ENCODE measurements around the gene CNDP1. TPM values are rescaled to one million over a fixed set of nuclear protein-coding genes. Genes with fewer than 3 reads are reported as not detected.

CNDP1 gene
- total RNA-seq, 1 donor from 2014 or later: not detected

DNA sequence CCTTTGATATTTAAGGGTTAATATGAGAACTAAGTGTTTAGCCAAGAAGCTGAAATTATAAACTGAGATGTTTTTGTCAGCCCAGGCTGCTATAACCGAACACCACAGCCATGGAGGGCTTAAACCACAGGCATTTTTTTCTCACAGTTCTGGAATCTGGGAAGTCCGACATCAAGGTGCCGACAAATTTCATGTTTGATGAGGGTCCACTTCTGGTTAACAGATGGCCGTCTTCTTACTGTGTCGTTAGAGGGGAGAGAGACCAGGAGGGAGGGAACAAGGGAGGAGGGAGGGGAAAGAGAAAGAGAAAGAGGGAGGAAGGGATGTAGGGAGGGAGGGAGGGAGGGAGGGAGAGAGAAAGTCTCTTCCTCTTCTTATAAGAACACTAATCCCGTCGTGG, 44.6 kb upstream of the CNDP1 start:
- no peak for DNase-seq (ENCODE audit: low spot score)
- H3K9me3 Mint-ChIP-seq (ENCODE audit: unreplicated experiment): no peaks in the 10 kb centered on the region
- H3K27me3 Mint-ChIP-seq (ENCODE audit: unreplicated experiment): no peaks in the 10 kb centered on the region
- peaks cover 3% of the 10 kb centered on the region for H3K4me1 Mint-ChIP-seq (ENCODE audit: unreplicated experiment)
- TF ChIP-seq, protein P1, sequence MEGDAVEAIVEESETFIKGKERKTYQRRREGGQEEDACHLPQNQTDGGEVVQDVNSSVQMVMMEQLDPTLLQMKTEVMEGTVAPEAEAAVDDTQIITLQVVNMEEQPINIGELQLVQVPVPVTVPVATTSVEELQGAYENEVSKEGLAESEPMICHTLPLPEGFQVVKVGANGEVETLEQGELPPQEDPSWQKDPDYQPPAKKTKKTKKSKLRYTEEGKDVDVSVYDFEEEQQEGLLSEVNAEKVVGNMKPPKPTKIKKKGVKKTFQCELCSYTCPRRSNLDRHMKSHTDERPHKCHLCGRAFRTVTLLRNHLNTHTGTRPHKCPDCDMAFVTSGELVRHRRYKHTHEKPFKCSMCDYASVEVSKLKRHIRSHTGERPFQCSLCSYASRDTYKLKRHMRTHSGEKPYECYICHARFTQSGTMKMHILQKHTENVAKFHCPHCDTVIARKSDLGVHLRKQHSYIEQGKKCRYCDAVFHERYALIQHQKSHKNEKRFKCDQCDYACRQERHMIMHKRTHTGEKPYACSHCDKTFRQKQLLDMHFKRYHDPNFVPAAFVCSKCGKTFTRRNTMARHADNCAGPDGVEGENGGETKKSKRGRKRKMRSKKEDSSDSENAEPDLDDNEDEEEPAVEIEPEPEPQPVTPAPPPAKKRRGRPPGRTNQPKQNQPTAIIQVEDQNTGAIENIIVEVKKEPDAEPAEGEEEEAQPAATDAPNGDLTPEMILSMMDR (IDR thresholded peaks at IDR 0.05; ENCODE audit: unreplicated experiment): no peak
- no peak overlapping the region for H3K27ac Mint-ChIP-seq (ENCODE audit: unreplicated experiment)
- H3K4me3 Mint-ChIP-seq (ENCODE audit: unreplicated experiment): no peak overlapping the region
- no peaks in the 10 kb centered on the region for H3K36me3 Mint-ChIP-seq (ENCODE audit: low read depth, unreplicated experiment)

DNA sequence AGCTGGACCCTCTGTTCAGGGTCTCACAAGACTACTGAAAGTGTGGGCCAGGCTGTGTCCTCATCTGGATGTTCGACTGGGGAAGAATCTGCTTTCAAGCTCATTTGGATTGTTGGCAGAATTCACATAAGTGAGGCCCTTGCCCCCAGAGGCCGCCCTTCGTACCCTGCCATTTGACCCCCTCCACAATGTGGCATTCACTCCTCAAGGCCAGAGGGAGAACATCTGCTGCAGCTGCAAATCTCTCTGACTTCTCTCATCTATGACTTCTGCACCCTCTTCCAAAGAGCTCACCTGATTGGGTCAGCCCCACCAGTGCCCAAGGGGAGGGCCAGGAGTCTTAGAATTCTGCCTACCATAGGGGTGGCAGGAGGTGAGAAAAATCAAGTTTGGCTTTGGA, 42.0 kb upstream of the CNDP1 start:
- H3K36me3 Mint-ChIP-seq (ENCODE audit: low read depth, unreplicated experiment): no peaks in the 10 kb centered on the region
- no peak overlapping the region for H3K27ac Mint-ChIP-seq (ENCODE audit: unreplicated experiment)
- DNase-seq (ENCODE audit: low spot score): no peak
- no peak overlapping the region for H3K4me3 Mint-ChIP-seq (ENCODE audit: unreplicated experiment)
- peaks cover 4% of the 10 kb centered on the region for H3K27me3 Mint-ChIP-seq (ENCODE audit: unreplicated experiment)
- no peaks in the 10 kb centered on the region for H3K9me3 Mint-ChIP-seq (ENCODE audit: unreplicated experiment)
- peaks cover 8% of the 10 kb centered on the region for H3K4me1 Mint-ChIP-seq (ENCODE audit: unreplicated experiment)
- TF ChIP-seq, protein P1 (IDR thresholded peaks at IDR 0.05; ENCODE audit: unreplicated experiment): no peak

DNA sequence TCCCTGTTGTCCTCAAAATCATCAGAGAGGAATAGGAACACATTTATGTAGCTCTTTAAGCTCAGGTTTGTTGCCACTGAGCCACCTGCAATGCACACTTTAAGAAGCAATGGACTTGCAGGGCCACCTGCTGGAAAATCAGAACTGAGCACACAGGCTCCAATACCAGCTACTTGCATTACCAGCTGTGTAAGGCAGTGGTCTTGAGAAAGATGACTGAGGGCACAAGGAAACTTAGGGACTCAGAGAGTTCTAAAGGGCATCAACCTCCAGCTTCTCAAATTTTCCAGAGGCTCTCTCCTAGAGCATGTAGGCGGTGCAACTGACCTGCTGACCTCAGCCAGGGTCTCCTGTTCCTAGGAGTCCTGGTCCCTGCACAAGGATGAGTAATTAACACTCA, 40.6 kb upstream of the CNDP1 start:
- Mint-ChIP-seq H3K27ac (ENCODE audit: unreplicated experiment) (no peak overlapping the region), H3K4me1 (ENCODE audit: unreplicated experiment) (peaks cover 9% of the 10 kb centered on the region), H3K36me3 (ENCODE audit: low read depth, unreplicated experiment) (no peaks in the 10 kb centered on the region), H3K9me3 (ENCODE audit: unreplicated experiment) (no peaks in the 10 kb centered on the region), H3K27me3 (ENCODE audit: unreplicated experiment) (peaks cover 6% of the 10 kb centered on the region), H3K4me3 (ENCODE audit: unreplicated experiment) (no peak overlapping the region)
- DNase-seq (ENCODE audit: low spot score): peak; percentile 53
- TF ChIP-seq, protein P1 (IDR thresholded peaks at IDR 0.05; ENCODE audit: unreplicated experiment): no peak

DNA sequence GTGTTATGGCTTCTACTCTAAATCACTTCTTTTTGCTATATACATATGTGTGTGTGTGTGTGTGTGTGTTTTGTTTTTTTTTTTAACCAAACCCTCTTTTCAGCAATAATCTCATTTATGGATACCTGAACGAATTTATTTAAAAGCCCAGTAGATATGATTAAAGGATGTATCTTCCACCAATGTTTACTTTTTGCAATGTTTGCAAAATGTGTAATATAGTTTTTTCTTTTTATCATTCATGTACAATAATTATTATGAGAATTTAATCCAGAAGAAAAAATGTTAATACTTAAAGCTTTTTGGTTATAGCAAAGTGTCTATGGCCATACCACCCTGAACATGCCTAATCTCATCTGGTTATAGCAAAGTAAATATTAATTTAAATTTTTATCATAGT, 39.8 kb upstream of the CNDP1 start:
- H3K36me3 Mint-ChIP-seq (ENCODE audit: low read depth, unreplicated experiment): no peaks in the 10 kb centered on the region
- no peak overlapping the region for H3K4me3 Mint-ChIP-seq (ENCODE audit: unreplicated experiment)
- DNase-seq (ENCODE audit: low spot score): no peak
- H3K9me3 Mint-ChIP-seq (ENCODE audit: unreplicated experiment): no peaks in the 10 kb centered on the region
- H3K27me3 Mint-ChIP-seq (ENCODE audit: unreplicated experiment): peaks cover 8% of the 10 kb centered on the region
- TF ChIP-seq, protein P1 (IDR thresholded peaks at IDR 0.05; ENCODE audit: unreplicated experiment): no peak
- H3K27ac Mint-ChIP-seq (ENCODE audit: unreplicated experiment): no peak overlapping the region
- H3K4me1 Mint-ChIP-seq (ENCODE audit: unreplicated experiment): peaks cover 15% of the 10 kb centered on the region

DNA sequence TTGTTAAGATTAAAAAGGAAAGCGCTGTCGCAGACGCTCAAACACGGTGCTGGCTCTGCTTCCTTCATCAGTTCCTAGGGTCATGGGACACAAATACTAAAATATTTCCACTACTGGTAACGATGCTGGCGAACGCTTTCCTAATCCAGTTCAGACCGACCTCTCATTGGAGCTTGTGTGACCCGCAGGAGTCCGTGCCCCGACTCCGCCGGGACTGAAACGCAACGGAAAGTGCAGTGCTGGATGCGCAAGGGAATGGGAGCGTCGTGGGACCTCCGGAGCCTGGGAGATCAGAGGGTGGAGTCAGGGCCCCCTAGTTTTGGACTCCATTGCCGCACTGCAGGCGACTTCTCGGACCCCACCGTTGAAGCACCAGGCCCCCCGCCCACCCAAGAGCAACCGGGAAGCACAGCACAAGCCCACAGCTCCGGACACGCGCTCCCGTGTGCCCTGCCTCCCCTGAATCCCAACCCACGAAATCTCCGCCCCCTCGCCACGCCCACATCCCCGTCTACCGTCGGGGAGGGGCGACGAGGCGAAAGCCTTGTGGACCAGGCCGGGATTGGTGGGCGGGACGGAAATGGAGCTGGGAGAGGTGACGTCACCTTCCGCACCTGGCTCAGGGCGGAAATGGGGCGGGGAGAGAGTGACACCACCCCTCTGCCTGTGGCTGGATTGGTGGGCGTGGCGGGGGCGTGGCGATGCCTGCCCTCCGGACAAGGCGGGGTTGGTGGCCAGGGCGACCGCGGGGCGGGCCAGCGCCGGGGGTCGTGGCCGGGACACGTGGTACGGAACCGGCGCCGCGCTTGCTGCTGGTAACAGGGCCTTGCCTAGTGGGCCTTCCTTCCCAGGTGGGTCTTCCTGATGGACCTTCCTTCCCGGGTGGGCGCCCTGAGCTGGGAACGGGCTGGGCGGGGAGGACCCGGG, 38.5 kb upstream of the CNDP1 start, which contains the start of gene CNDP2:
TSS of gene CNDP2 (plus strand) at position 783 of the 927 bp plus-strand sequence. CDS start 3,611 bp downstream, outside the sequence.
- TF ChIP-seq, protein P1 (IDR thresholded peaks at IDR 0.05; ENCODE audit: unreplicated experiment): no peak
- peaks cover 8% of the 10 kb centered on the region for H3K27me3 Mint-ChIP-seq (ENCODE audit: unreplicated experiment)
- H3K27ac Mint-ChIP-seq (ENCODE audit: unreplicated experiment): peak within 1 kb of the TSS; percentile 88

More for the DNA sequence above, 38.5 kb upstream of the CNDP1 start, which contains the start of gene CNDP2:
- DNase-seq (ENCODE audit: low spot score): peak; percentile 100
- no peaks in the 10 kb centered on the region for H3K9me3 Mint-ChIP-seq (ENCODE audit: unreplicated experiment)
- peaks cover 3% of the 10 kb centered on the region for H3K36me3 Mint-ChIP-seq (ENCODE audit: low read depth, unreplicated experiment)
- H3K4me3 Mint-ChIP-seq (ENCODE audit: unreplicated experiment): peak within 1 kb of the TSS; percentile 94
- H3K4me1 Mint-ChIP-seq (ENCODE audit: unreplicated experiment): peaks cover 19% of the 10 kb centered on the region

Data from endothelial cell (in vitro differentiated cells).